GM12878 (cell line): ENCODE results near the gene ADRA2B. TPM values are rescaled to one million over a fixed set of nuclear protein-coding genes. Genes with fewer than 3 reads are reported as not detected.

ENCODE experiments used
- CREB1 ChIP-seq: IDR thresholded peaks from 2 replicates; pipeline ENCODE4 v1.6.1; 2012; ENCODE audit warnings: low read depth, mild to moderate bottlenecking, inconsistent platforms
- CTCF ChIP-seq, 3 experiments: IDR thresholded peaks in 2 of 3; conservative IDR thresholded peaks in 1 of 3; 2 replicates each; pipeline ENCODE4 v1.5.1; 2011; ENCODE audit warnings: low read depth in 3 of 3, low read length in 3 of 3, mild to moderate bottlenecking in 3 of 3, control low read depth in 2 of 3, moderate library complexity in 2 of 3, inconsistent platforms in 1 of 3, mixed read lengths in 1 of 3; ENCODE audit not compliant: control insufficient read depth in 2 of 3, insufficient read depth in 1 of 3; ENCODE audit errors: extremely low read depth in 1 of 3
- EGR1 ChIP-seq, 2 experiments: IDR thresholded peaks; 1 replicate in 1 of 2; 2 replicates in 1 of 2; pipeline ENCODE4 v1.6.1; 2011 to 2012; ENCODE audit warnings: low read depth in 2 of 2, low read length in 2 of 2, borderline replicate concordance in 1 of 2, mild to moderate bottlenecking in 1 of 2, moderate library complexity in 1 of 2
- PRDM15 ChIP-seq: fragments of 450-650 bp; formaldehyde crosslinking; IDR thresholded peaks from 2 replicates; pipeline ENCODE4 v1.4.0; 2020; ENCODE audit warnings: mild to moderate bottlenecking, moderate library complexity
- RBBP5 ChIP-seq: fragments of 200-600 bp; sonication (generic); conservative IDR thresholded peaks from 2 replicates; pipeline ENCODE4 v1.6.1; 2016
- SIN3A ChIP-seq: IDR thresholded peaks from 2 replicates; pipeline ENCODE4 v1.6.1; 2012; ENCODE audit warnings: low read depth, low read length, improper control_type of control experiment
- polyA plus RNA-seq, 11 experiments: library from polyadenylated mRNA; depleted of rRNA in 4 of 11; unstranded in 6 of 11; stranded (reverse) in 5 of 11; fragments of >200 nt; fragmentation: Nextera tagmentation in 4 of 11; fragmentation: Illumina TruSeq in 1 of 11; extraction: Ambion mirVana in 4 of 11; extraction: Trizol in 1 of 11; gene quantifications; 1 replicate in 1 of 11; 2 replicates in 10 of 11; pipeline versions ENCODE4 v1.2.1 to v1.2.3, GENCODE V29; 2011 to 2016; ENCODE audit warnings: inconsistent platforms in 2 of 11, missing spikeins in 2 of 11, low read depth in 1 of 11
- total RNA-seq, 4 experiments: library from RNA; depleted of rRNA in 3 of 4; stranded (reverse); fragments of >200 nt in 3 of 4; fragmentation: Illumina TruSeq in 1 of 4; extraction: Trizol in 1 of 4; gene quantifications; 2 replicates each; pipeline versions ENCODE4 v1.2.1 to v1.2.3, GENCODE V29; 2013 to 2021

Gene ADRA2B
- total and polyA plus RNA-seq, 10 of the 15 experiments (the other 5 are each of a cell fraction or from before 2014, with no cell fraction given), result 0.01 to 0.10 (median 0.04) TPM; not detected in 6

- TF ChIP-seq CTCF (IDR thresholded peaks at IDR 0.05 in 2 of 3, conservative IDR thresholded peaks at IDR 0.05 in 1 of 3; ENCODE audit: control insufficient read depth in 2 of 3, extremely low read depth in 1 of 3, insufficient read depth in 1 of 3, low read depth in 3 of 3, low read length in 3 of 3), result no peak
- TF ChIP-seq RBBP5, result no peak
- no peak for TF ChIP-seq CREB1
- TF ChIP-seq PRDM15 (CRISPR knock-in tag), result no peak
- no peak for TF ChIP-seq EGR1 (IDR thresholded peaks at IDR 0.05; ENCODE audit: borderline replicate concordance in 1 of 2, low read depth in 2 of 2, low read length in 2 of 2)
- no peak for TF ChIP-seq SIN3A
Observed at GRCh38 chr2:96082211-96083063, 33.9 kb downstream of the ADRA2B start (continued).
